ENCODE data around the gene PRMT7. TPM values are rescaled to one million over a fixed set of nuclear protein-coding genes. Genes with fewer than 3 reads are reported as not detected.
"Not testable (repeated sequence)": the region's sequence is repeated elsewhere in the genome, so short reads cannot be mapped to it uniquely, and the experiment has no call there.

PRMT7 gene
- total and polyA plus RNA-seq, 5 experiments from 2014 or later = 35.7 to 112 (median 49.9) TPM

DNA sequence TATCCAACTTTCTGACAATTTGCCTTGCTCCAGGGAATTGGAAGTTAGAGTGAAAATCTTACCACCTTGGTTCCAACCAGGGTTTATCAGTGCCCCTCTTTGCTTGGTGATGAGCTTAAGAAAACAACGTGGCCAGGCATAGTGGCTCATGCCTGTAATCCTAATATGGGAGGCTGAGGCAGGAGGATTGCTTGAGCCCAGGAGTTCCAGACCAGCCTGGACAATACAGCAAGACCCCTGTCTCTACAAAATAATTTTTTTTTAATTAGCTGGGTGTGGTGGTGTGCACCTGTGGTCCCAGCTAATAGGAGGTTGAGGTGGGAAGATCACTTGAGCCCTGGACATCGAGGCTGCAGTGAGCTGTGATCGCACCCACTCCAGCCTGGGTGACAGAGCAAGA lies 25.1 kb upstream of the PRMT7 start:
- Mint-ChIP-seq H3K4me1 (peaks cover 60 to 99% (median 93%) of the 10 kb centered on the region in 4 donors), H3K9me3 (no peaks in the 10 kb centered on the region), H3K27me3 (no peaks in the 10 kb centered on the region), H3K27ac (peak overlapping the region; percentile 83 to 98 (median 91)), H3K4me3 (peak overlapping the region; percentile 74 to 90 (median 84)), H3K36me3 (peaks cover 0 to 58% (median 18%) of the 10 kb centered on the region in 3 donors)
- DNase-seq (no peak), ATAC-seq (no peak)
- POLR2A ChIA-PET = interaction anchor here (0.7 to 40.3 kb wide), 8 partner anchors 10 to 442 kb away, joined by 3 to 1294 read pairs (median 8); partner anchors contain the start of genes NFATC3, PRMT7, PSMB10 and SLC7A6

- peak overlapping the region; percentile 83 to 98 (median 91) for H3K27ac Mint-ChIP-seq
- H3K9me3 Mint-ChIP-seq = no peaks in the 10 kb centered on the region
- DNase-seq (peak in 6 of 10 donors; percentile 30 to 73 (median 64)), ATAC-seq (peak; percentile 43 to 65)
- H3K27me3 Mint-ChIP-seq = no peaks in the 10 kb centered on the region
- POLR2A ChIA-PET = interaction anchor here (0.6 to 40.3 kb wide), 14 partner anchors 9 to 1414 kb away, joined by 3 to 1294 read pairs (median 5); partner anchors contain the start of genes NFATC3, PLA2G15, PRMT7 and PSMB10
- H3K4me3 Mint-ChIP-seq = peak overlapping the region; percentile 74 to 90 (median 84)
- peaks cover 58 to 99% (median 93%) of the 10 kb centered on the region in 4 donors for H3K4me1 Mint-ChIP-seq
- peaks cover 0 to 58% (median 23%) of the 10 kb centered on the region in 3 donors for H3K36me3 Mint-ChIP-seq
These were observed 24.4 kb upstream of the PRMT7 start for GRCh38 chr16:68286153-68287074.

DNA sequence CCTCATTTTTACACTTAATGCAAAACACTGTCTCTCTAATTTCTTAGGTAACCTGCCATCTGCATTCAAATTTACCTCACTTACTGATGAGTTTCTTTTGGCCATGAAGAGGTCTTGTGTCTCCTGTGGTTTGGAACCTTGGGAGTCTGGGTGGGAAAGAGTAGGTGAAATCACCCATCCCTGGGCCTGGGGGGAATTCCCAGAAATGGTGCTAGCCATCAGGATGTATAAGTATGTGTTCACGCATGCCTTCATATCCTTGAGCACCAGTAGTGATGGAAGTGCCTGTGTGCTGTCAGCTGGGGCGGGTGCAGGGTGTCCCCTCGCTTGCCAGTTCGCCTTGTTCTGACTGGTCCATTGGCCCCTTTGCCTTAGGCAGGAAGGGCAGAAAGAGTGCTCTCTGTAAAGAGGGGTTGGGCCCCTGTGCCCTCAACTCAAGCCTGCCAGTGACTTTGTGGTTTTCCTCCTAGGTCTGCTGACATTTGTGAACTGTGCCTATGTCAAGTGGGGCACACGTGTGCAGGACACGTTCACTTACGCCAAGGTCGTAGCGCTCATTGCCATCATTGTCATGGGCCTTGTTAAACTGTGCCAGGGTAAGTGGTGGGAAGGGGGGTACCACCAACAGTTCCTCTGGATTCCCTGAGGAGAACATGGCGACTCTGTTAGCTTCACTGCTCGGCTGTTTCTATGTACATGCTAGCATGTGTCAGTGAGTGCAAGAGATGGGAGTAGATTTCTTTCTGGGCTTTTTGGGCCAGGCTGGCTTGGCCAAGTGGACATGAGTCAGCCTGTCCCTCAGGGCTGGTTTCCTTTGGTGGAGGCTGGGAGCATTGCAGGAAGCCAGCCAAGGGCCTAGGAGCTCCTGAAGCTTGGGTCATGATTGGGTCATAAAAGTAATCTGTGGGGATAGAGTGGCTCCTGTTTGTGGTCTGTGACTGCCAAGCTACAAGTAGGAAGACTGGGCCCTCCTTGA lies 23.3 kb upstream of the PRMT7 start:
- peak overlapping the region; percentile 64 to 90 (median 84) for H3K4me3 Mint-ChIP-seq
- H3K27ac Mint-ChIP-seq = peak overlapping the region; percentile 83 to 98 (median 94)
- H3K9me3 Mint-ChIP-seq = no peaks in the 10 kb centered on the region
- ATAC-seq = peak; percentile 43 to 65
- peaks cover 0 to 57% (median 20%) of the 10 kb centered on the region in 3 donors for H3K36me3 Mint-ChIP-seq
- H3K27me3 Mint-ChIP-seq = no peaks in the 10 kb centered on the region
- peaks cover 60 to 98% (median 93%) of the 10 kb centered on the region in 4 donors for H3K4me1 Mint-ChIP-seq
- peak in 6 of 10 donors; percentile 27 to 79 (median 61) for DNase-seq
- POLR2A ChIA-PET = interaction anchor here (0.6 to 40.3 kb wide), 9 partner anchors 8 to 1416 kb away, joined by 3 to 1294 read pairs (median 3); partner anchors contain the start of genes NFATC3, PLA2G15, PRMT7 and SLC7A6

- Mint-ChIP-seq H3K4me3 (peak overlapping the region; percentile 64 to 90 (median 84)), H3K27me3 (no peaks in the 10 kb centered on the region)
- POLR2A ChIA-PET = interaction anchor here (0.6 to 40.3 kb wide), 6 partner anchors 7 to 203 kb away, joined by 3 to 1294 read pairs (median 4); partner anchors contain the start of genes NFATC3, PRMT7, SLC7A6 and SLC7A6OS
These were observed 22.6 kb upstream of the PRMT7 start for GRCh38 chr16:68288252-68288650.

GRCh38 chr16:68288796-68289195 lies 22.0 kb upstream of the PRMT7 start:
- not testable (repeated sequence) for H3K9me3 Mint-ChIP-seq, ATAC-seq, DNase-seq, H3K27me3 Mint-ChIP-seq
- peaks cover 5 to 65% (median 24%) of the 10 kb centered on the region in 3 donors for H3K36me3 Mint-ChIP-seq
- POLR2A ChIA-PET = interaction anchor here (0.7 to 40.3 kb wide), 4 partner anchors 7 to 204 kb away, joined by 3 to 1294 read pairs (median 649); partner anchors contain the start of genes NFATC3, PRMT7, SLC7A6 and SLC7A6OS
- peak overlapping the region; percentile 83 to 98 (median 95) for H3K27ac Mint-ChIP-seq
- H3K4me1 Mint-ChIP-seq = peaks cover 53 to 94% (median 91%) of the 10 kb centered on the region in 4 donors
- H3K4me3 Mint-ChIP-seq = peak overlapping the region in 7 of 10 donors; percentile 8 to 86 (median 65)

More at GRCh38 chr16:68288252-68288650, 22.6 kb upstream of the PRMT7 start:
- peak overlapping the region; percentile 83 to 98 (median 94) for H3K27ac Mint-ChIP-seq
- H3K4me1 Mint-ChIP-seq = peaks cover 54 to 95% (median 91%) of the 10 kb centered on the region in 4 donors
- no peak for ATAC-seq
- H3K36me3 Mint-ChIP-seq = peaks cover 0 to 59% (median 20%) of the 10 kb centered on the region in 3 donors
- no peaks in the 10 kb centered on the region for H3K9me3 Mint-ChIP-seq
- DNase-seq = no peak

GRCh38 chr16:68289202-68289601 lies 21.6 kb upstream of the PRMT7 start:
- ATAC-seq = no peak
- Mint-ChIP-seq H3K27ac (peak overlapping the region; percentile 83 to 98 (median 94)), H3K27me3 (no peaks in the 10 kb centered on the region), H3K4me1 (peaks cover 54 to 92% (median 92%) of the 10 kb centered on the region in 4 donors), H3K4me3 (peak overlapping the region; percentile 36 to 86 (median 64)), H3K9me3 (no peaks in the 10 kb centered on the region), H3K36me3 (peaks cover 5 to 69% (median 24%) of the 10 kb centered on the region in 3 donors)
- POLR2A ChIA-PET = interaction anchor here (0.8 to 40.3 kb wide), 3 partner anchors 6 to 204 kb away, joined by 3 to 1294 read pairs (median 1294); partner anchors contain the start of genes NFATC3, PRMT7, SLC7A6 and SLC7A6OS
- no peak for DNase-seq

- H3K9me3 Mint-ChIP-seq = no peaks in the 10 kb centered on the region
- DNase-seq = peak in 6 of 10 donors; percentile 39 to 73 (median 44)
- peak overlapping the region; percentile 83 to 98 (median 94) for H3K27ac Mint-ChIP-seq
These were observed 21.0 kb upstream of the PRMT7 start for GRCh38 chr16:68289621-68290329.

GRCh38 chr16:68290450-68290849 lies 20.4 kb upstream of the PRMT7 start:
- ATAC-seq (no peak), DNase-seq (peak in 1 of 10 donors; percentile 37)
- Mint-ChIP-seq H3K36me3 (peaks cover 5 to 78% (median 26%) of the 10 kb centered on the region in 3 donors), H3K9me3 (no peaks in the 10 kb centered on the region), H3K27ac (peak overlapping the region; percentile 83 to 98 (median 94)), H3K27me3 (no peaks in the 10 kb centered on the region), H3K4me3 (peak overlapping the region; percentile 40 to 86 (median 64)), H3K4me1 (peaks cover 48 to 84% (median 82%) of the 10 kb centered on the region in 4 donors)
- POLR2A ChIA-PET = interaction anchor here (1.3 to 40.3 kb wide), 3 partner anchors 5 to 206 kb away, joined by 4 to 1294 read pairs (median 1294); partner anchors contain the start of genes NFATC3, PRMT7, SLC7A6 and SLC7A6OS

More at GRCh38 chr16:68289621-68290329, 21.0 kb upstream of the PRMT7 start:
- Mint-ChIP-seq H3K36me3 (peaks cover 5 to 74% (median 24%) of the 10 kb centered on the region in 3 donors), H3K27me3 (no peaks in the 10 kb centered on the region), H3K4me3 (peak overlapping the region; percentile 40 to 86 (median 64)), H3K4me1 (peaks cover 51 to 90% (median 89%) of the 10 kb centered on the region in 4 donors)
- POLR2A ChIA-PET = interaction anchor here (0.8 to 40.3 kb wide), 4 partner anchors 6 to 205 kb away, joined by 3 to 1294 read pairs (median 649); partner anchors contain the start of genes NFATC3, PRMT7, SLC7A6 and SLC7A6OS
- peak; percentile 57 for ATAC-seq

DNA sequence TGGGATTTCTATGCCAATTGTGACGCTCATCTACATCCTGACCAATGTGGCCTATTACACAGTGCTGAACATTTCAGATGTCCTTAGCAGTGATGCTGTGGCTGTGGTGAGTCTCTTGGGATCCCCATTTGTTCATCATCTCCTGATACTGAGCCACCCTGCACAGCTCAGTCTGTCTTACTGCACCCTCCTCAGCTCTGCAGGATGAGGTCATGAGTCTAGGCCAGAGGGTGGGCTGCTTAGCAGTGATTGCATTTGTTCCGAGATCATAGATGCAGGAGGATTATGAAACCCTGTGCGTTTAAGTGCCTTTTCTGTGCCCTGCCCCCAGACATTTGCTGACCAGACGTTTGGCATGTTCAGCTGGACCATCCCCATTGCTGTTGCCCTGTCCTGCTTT lies 19.6 kb upstream of the PRMT7 start:
- Mint-ChIP-seq H3K4me1 (peaks cover 50 to 85% (median 76%) of the 10 kb centered on the region in 4 donors), H3K36me3 (peaks cover 5 to 84% (median 26%) of the 10 kb centered on the region in 3 donors), H3K4me3 (peak overlapping the region in 9 of 10 donors; percentile 50 to 87 (median 72)), H3K27ac (peak overlapping the region; percentile 83 to 98 (median 94)), H3K27me3 (no peaks in the 10 kb centered on the region), H3K9me3 (no peaks in the 10 kb centered on the region)
- DNase-seq (peak in 1 of 10 donors; percentile 30), ATAC-seq (no peak)
- POLR2A ChIA-PET = interaction anchor here (34.3 to 40.3 kb wide), 2 partner anchors 4 to 16 kb away, joined by 1294 read pairs; partner anchors contain the start of genes PRMT7, SLC7A6 and SLC7A6OS

DNA sequence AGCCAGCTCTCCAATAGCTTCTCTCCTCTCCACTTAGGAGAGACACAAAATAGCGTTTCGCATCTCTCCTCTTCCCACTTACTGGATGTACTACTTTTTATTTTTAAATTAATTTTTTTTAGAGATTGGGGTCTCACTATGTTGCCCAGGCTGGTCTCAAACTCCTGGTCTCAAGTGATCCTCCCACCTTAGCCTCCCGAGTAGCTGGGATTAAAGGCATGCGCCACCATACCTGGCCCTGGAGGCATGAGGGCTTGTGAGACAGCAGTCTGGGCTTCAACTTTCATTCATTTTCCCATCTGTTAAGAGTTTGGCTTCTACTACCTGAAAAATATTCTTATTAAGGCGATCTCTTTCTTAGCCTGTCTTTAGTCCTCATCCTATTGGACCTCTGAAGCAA lies 18.4 kb upstream of the PRMT7 start:
- no peak for DNase-seq
- no peaks in the 10 kb centered on the region for H3K27me3 Mint-ChIP-seq
- H3K27ac Mint-ChIP-seq = peak overlapping the region; percentile 83 to 98 (median 94)
- POLR2A ChIA-PET = interaction anchor here (34.3 to 40.3 kb wide), 2 partner anchors 3 to 17 kb away, joined by 1294 read pairs; partner anchors contain the start of genes PRMT7, SLC7A6 and SLC7A6OS
- H3K36me3 Mint-ChIP-seq = peaks cover 5 to 92% (median 29%) of the 10 kb centered on the region in 3 donors
- H3K9me3 Mint-ChIP-seq = no peaks in the 10 kb centered on the region
- ATAC-seq = no peak
- H3K4me3 Mint-ChIP-seq = peak overlapping the region in 8 of 10 donors; percentile 12 to 87 (median 68)
- peaks cover 42 to 82% (median 69%) of the 10 kb centered on the region in 4 donors for H3K4me1 Mint-ChIP-seq

Measured in naive thymus-derived CD8-positive, alpha-beta T cell (primary cell).